BE2C (cell line): ENCODE data around the gene MEIS1.

Source experiments
- DNase-seq: peaks from one replicate; pipeline ENCODE4 v3.0.0-alpha.2; 2020
- H3K27me3 ChIP-seq: fragments of 250-450 bp; sonication (Bioruptor Pico); 2 replicates; pipeline ENCODE4 v1.5.1; 2020; ENCODE audit warnings: mild to moderate bottlenecking
- H3K36me3 ChIP-seq: fragments of 250-450 bp; sonication (Bioruptor Pico); 2 replicates; pipeline ENCODE4 v1.5.1; 2020; ENCODE audit warnings: mild to moderate bottlenecking
- H3K4me1 ChIP-seq: fragments of 250-450 bp; sonication (Bioruptor Pico); 2 replicates; pipeline ENCODE4 v1.5.1; 2020
- H3K4me3 ChIP-seq: 2 replicates; pipeline ENCODE4 v1.5.1; 2011; ENCODE audit warnings: low read depth, low read length
- H3K9me3 ChIP-seq: fragments of 250-450 bp; sonication (Bioruptor Pico); 2 replicates; pipeline ENCODE4 v1.5.1; 2020
- CTCF ChIP-seq: IDR thresholded peaks from 2 replicates; pipeline ENCODE4 v1.5.1; 2012; ENCODE audit warnings: mild to moderate bottlenecking, low read depth, low read length

MEIS1 gene

GRCh38 chr2:66405473-66405872 is 29.5 kb upstream of the MEIS1 start:
- Histone ChIP-seq H3K36me3 (no peaks in the 10 kb centered on the region), H3K9me3 (no peaks in the 10 kb centered on the region), H3K4me3 (no peak overlapping the region), H3K27me3 (no peaks in the 10 kb centered on the region), H3K4me1 (no peaks in the 10 kb centered on the region)
- DNase-seq, result no peak
- no peak for TF ChIP-seq CTCF

- no peaks in the 10 kb centered on the region for H3K9me3 ChIP-seq
- H3K4me1 ChIP-seq, result no peaks in the 10 kb centered on the region
- no peaks in the 10 kb centered on the region for H3K27me3 ChIP-seq
- no peak overlapping the region for H3K4me3 ChIP-seq
- TF ChIP-seq CTCF, result no peak
- no peak for DNase-seq
- H3K36me3 ChIP-seq, result no peaks in the 10 kb centered on the region
These were observed 26.0 kb upstream of the MEIS1 start for GRCh38 chr2:66408905-66409304.

- Histone ChIP-seq H3K27me3 (no peaks in the 10 kb centered on the region), H3K4me1 (no peaks in the 10 kb centered on the region), H3K36me3 (no peaks in the 10 kb centered on the region), H3K4me3 (no peak overlapping the region), H3K9me3 (no peaks in the 10 kb centered on the region)
- TF ChIP-seq CTCF, result no peak
- DNase-seq, result no peak
These were observed 22.1 kb upstream of the MEIS1 start for GRCh38 chr2:66412874-66413273.

- no peaks in the 10 kb centered on the region for H3K36me3 ChIP-seq
- H3K4me3 ChIP-seq, result no peak overlapping the region
- no peaks in the 10 kb centered on the region for H3K9me3 ChIP-seq
- no peaks in the 10 kb centered on the region for H3K27me3 ChIP-seq
- no peaks in the 10 kb centered on the region for H3K4me1 ChIP-seq
- no peak for TF ChIP-seq CTCF
- no peak for DNase-seq
These were observed 20.0 kb upstream of the MEIS1 start for GRCh38 chr2:66414896-66415295.

GRCh38 chr2:66418381-66418780 is 16.5 kb upstream of the MEIS1 start:
- Histone ChIP-seq H3K4me1 (no peaks in the 10 kb centered on the region), H3K4me3 (no peak overlapping the region), H3K36me3 (no peaks in the 10 kb centered on the region), H3K27me3 (no peaks in the 10 kb centered on the region), H3K9me3 (no peaks in the 10 kb centered on the region)
- DNase-seq, result no peak
- no peak for TF ChIP-seq CTCF

- no peaks in the 10 kb centered on the region for H3K36me3 ChIP-seq
- no peak for TF ChIP-seq CTCF
- H3K4me1 ChIP-seq, result no peaks in the 10 kb centered on the region
- H3K27me3 ChIP-seq, result no peaks in the 10 kb centered on the region
- H3K4me3 ChIP-seq, result no peak overlapping the region
- DNase-seq, result no peak
- H3K9me3 ChIP-seq, result no peaks in the 10 kb centered on the region
These were observed 13.3 kb upstream of the MEIS1 start for GRCh38 chr2:66421612-66422011.
